NCI-H1092 (cell line): Measurements from ENCODE around the gene GUCY2D.

Experiments
- DNase-seq: peaks from one replicate; lab custom pipeline; 2025; lab: John Stamatoyannopoulos, UW

The GUCY2D gene

GRCh38 chr17:7992516-7992915 is 9.9 kb upstream of the GUCY2D start:
- DNase-seq: no peak

GRCh38 chr17:7992924-7993323 is 9.5 kb upstream of the GUCY2D start:
- DNase-seq: no peak

- DNase-seq: no peak
These were observed 8.3 kb upstream of the GUCY2D start for GRCh38 chr17:7993972-7994589.

- DNase-seq: no peak
These were observed 6.7 kb upstream of the GUCY2D start for GRCh38 chr17:7995724-7996123.

- DNase-seq: no peak
These were observed 5.2 kb upstream of the GUCY2D start for GRCh38 chr17:7997186-7997585.

- DNase-seq: no peak
These were observed 542 bp downstream of the GUCY2D start for GRCh38 chr17:8002721-8003593.

- no peak for DNase-seq
These were observed 1.3 kb downstream of the GUCY2D start for GRCh38 chr17:8003594-8004181.

GRCh38 chr17:8004899-8005298 is 2.5 kb downstream of the GUCY2D start:
- no peak for DNase-seq

- no peak for DNase-seq
These were observed 2.9 kb downstream of the GUCY2D start for GRCh38 chr17:8005357-8005756.

- no peak for DNase-seq
These were observed 3.7 kb downstream of the GUCY2D start for GRCh38 chr17:8005967-8006730.

GRCh38 chr17:8006836-8007680 is 4.6 kb downstream of the GUCY2D start:
- no peak for DNase-seq

GRCh38 chr17:8007836-8008235 is 5.4 kb downstream of the GUCY2D start:
- no peak for DNase-seq

GRCh38 chr17:8012045-8012580 is 9.7 kb downstream of the GUCY2D start:
- DNase-seq: no peak

GRCh38 chr17:8012996-8013640 is 10.7 kb downstream of the GUCY2D start:
- DNase-seq: no peak

GRCh38 chr17:8013731-8014557 is 11.5 kb downstream of the GUCY2D start:
- no peak for DNase-seq

- no peak for DNase-seq
These were observed 12.1 kb downstream of the GUCY2D start for GRCh38 chr17:8014558-8014850.

GRCh38 chr17:8015236-8015956 is 13.0 kb downstream of the GUCY2D start:
- DNase-seq: no peak

- DNase-seq: no peak
These were observed 13.7 kb downstream of the GUCY2D start for GRCh38 chr17:8015957-8016631.
